ENCODE results near the gene LGI1. TPM values are rescaled to one million over a fixed set of nuclear protein-coding genes. Genes with fewer than 3 reads are reported as not detected.

The LGI1 gene
- total RNA-seq, 1 donor from 2014 or later, result 23.2 TPM

GRCh38 chr10:93754761-93755160, 3.0 kb upstream of the LGI1 start:
- DNase-seq (ENCODE audit: low spot score in 2 of 2), result no peak
- FAIRE-seq, result no peak

- no peak for FAIRE-seq
- no peak for DNase-seq (ENCODE audit: low spot score in 2 of 2)
Observed at GRCh38 chr10:93755443-93756116, 2.2 kb upstream of the LGI1 start.

- FAIRE-seq, result no peak
- no peak for DNase-seq (ENCODE audit: low spot score in 2 of 2)
Observed at GRCh38 chr10:93756118-93756517, 1.6 kb upstream of the LGI1 start.

GRCh38 chr10:93757136-93757535, 600 bp upstream of the LGI1 start:
- DNase-seq (ENCODE audit: low spot score in 2 of 2) (no peak), FAIRE-seq (no peak)

- DNase-seq (ENCODE audit: low spot score in 2 of 2) (no peak), FAIRE-seq (no peak)
Observed at GRCh38 chr10:93758508-93758885, 761 bp downstream of the LGI1 start.

GRCh38 chr10:93758891-93759410, 1.2 kb downstream of the LGI1 start:
- FAIRE-seq, result no peak

GRCh38 chr10:93760490-93760889, 2.8 kb downstream of the LGI1 start:
- FAIRE-seq (no peak), DNase-seq (ENCODE audit: low spot score in 2 of 2) (no peak)

More at GRCh38 chr10:93758891-93759410, 1.2 kb downstream of the LGI1 start:
- no peak for DNase-seq (ENCODE audit: low spot score in 2 of 2)

GRCh38 chr10:93762979-93763391, 5.2 kb downstream of the LGI1 start:
- no peak for FAIRE-seq

GRCh38 chr10:93766918-93767317, 9.2 kb downstream of the LGI1 start:
- DNase-seq (ENCODE audit: low spot score in 2 of 2) (no peak), FAIRE-seq (no peak)

More at GRCh38 chr10:93762979-93763391, 5.2 kb downstream of the LGI1 start:
- no peak for DNase-seq (ENCODE audit: low spot score in 2 of 2)

GRCh38 chr10:93767724-93768399, 10.1 kb downstream of the LGI1 start:
- no peak for FAIRE-seq
- no peak for DNase-seq (ENCODE audit: low spot score in 2 of 2)

- FAIRE-seq, result no peak
Observed at GRCh38 chr10:93768892-93769291, 11.2 kb downstream of the LGI1 start.

GRCh38 chr10:93771354-93771753, 13.6 kb downstream of the LGI1 start:
- DNase-seq (ENCODE audit: low spot score in 2 of 2) (no peak), FAIRE-seq (no peak)

More at GRCh38 chr10:93768892-93769291, 11.2 kb downstream of the LGI1 start:
- DNase-seq (ENCODE audit: low spot score in 2 of 2), result no peak

- DNase-seq (ENCODE audit: low spot score in 2 of 2) (no peak), FAIRE-seq (no peak)
Observed at GRCh38 chr10:93773120-93773519, 15.4 kb downstream of the LGI1 start.

- FAIRE-seq (no peak), DNase-seq (ENCODE audit: low spot score in 2 of 2) (no peak)
Observed at GRCh38 chr10:93773705-93774104, 16.0 kb downstream of the LGI1 start.

GRCh38 chr10:93775356-93775755, 17.6 kb downstream of the LGI1 start:
- DNase-seq (ENCODE audit: low spot score in 2 of 2), result no peak
- no peak for FAIRE-seq

GRCh38 chr10:93777092-93777491, 19.4 kb downstream of the LGI1 start:
- DNase-seq (ENCODE audit: low spot score in 2 of 2), result no peak
- no peak for FAIRE-seq

- FAIRE-seq (no peak), DNase-seq (ENCODE audit: low spot score in 2 of 2) (no peak)
Observed at GRCh38 chr10:93784059-93784458, 26.3 kb downstream of the LGI1 start.

GRCh38 chr10:93788413-93789208, 30.9 kb downstream of the LGI1 start:
- no peak for FAIRE-seq
- no peak for DNase-seq (ENCODE audit: low spot score in 2 of 2)

GRCh38 chr10:93790439-93790838, 32.7 kb downstream of the LGI1 start:
- no peak for FAIRE-seq
- no peak for DNase-seq (ENCODE audit: low spot score in 2 of 2)

GRCh38 chr10:93796167-93796566, 38.4 kb downstream of the LGI1 start:
- FAIRE-seq (no peak), DNase-seq (ENCODE audit: low spot score in 2 of 2) (no peak)

GRCh38 chr10:93797825-93798224, 40.1 kb downstream of the LGI1 start:
- DNase-seq (ENCODE audit: low spot score in 2 of 2), result no peak
- FAIRE-seq, result no peak
